HG02763 (cell line): Measurements from ENCODE around the gene C19orf85.

Source experiments
- ATAC-seq: cut with Tn5 transposase; IDR thresholded peaks from one replicate; pipeline ENCODE4 v1.9.1; 2021; ENCODE audit warnings: mild to moderate bottlenecking, moderate library complexity; ENCODE audit not compliant: unreplicated experiment

The C19orf85 gene

GRCh38 chr19:55478364-55478763 is 13.8 kb upstream of the C19orf85 start:
- no peak for ATAC-seq

- ATAC-seq: no peak
These were observed 13.4 kb upstream of the C19orf85 start for GRCh38 chr19:55477905-55478304.

- peak; percentile 94 for ATAC-seq
These were observed 11.7 kb upstream of the C19orf85 start, which contains the start of gene ZNF628 for GRCh38 chr19:55476100-55476775. ZNF628 (plus strand) TSS chr19:55476617; CDS start chr19:55479911, 3,294 bp downstream.

- no peak for ATAC-seq
These were observed 10.0 kb upstream of the C19orf85 start for GRCh38 chr19:55474269-55475265.

GRCh38 chr19:55473225-55474012 is 8.9 kb upstream of the C19orf85 start:
- ATAC-seq: no peak

- no peak for ATAC-seq
These were observed 7.9 kb upstream of the C19orf85 start for GRCh38 chr19:55472463-55472862.

- ATAC-seq: no peak
These were observed 6.7 kb upstream of the C19orf85 start for GRCh38 chr19:55471266-55471665.

- ATAC-seq: no peak
These were observed 3.5 kb upstream of the C19orf85 start for GRCh38 chr19:55468054-55468393.

GRCh38 chr19:55467236-55468053 is 2.9 kb upstream of the C19orf85 start:
- ATAC-seq: no peak

GRCh38 chr19:55466241-55466614 is 1.7 kb upstream of the C19orf85 start:
- no peak for ATAC-seq

GRCh38 chr19:55465460-55466240 is 1.1 kb upstream of the C19orf85 start:
- no peak for ATAC-seq

GRCh38 chr19:55464039-55464661 is 401 bp downstream of the C19orf85 start:
- ATAC-seq: no peak

GRCh38 chr19:55463583-55464031 is 944 bp downstream of the C19orf85 start:
- no peak for ATAC-seq

GRCh38 chr19:55462722-55463121 is 1.8 kb downstream of the C19orf85 start:
- no peak for ATAC-seq

- no peak for ATAC-seq
These were observed 2.5 kb downstream of the C19orf85 start for GRCh38 chr19:55461974-55462626.

- peak; percentile 95 for ATAC-seq
These were observed 3.1 kb downstream of the C19orf85 start, which contains the start of gene ISOC2 for GRCh38 chr19:55461259-55461973. ISOC2 (minus strand) TSS chr19:55461642; CDS start chr19:55456486, 5,156 bp downstream.

- ATAC-seq: no peak
These were observed 3.8 kb downstream of the C19orf85 start for GRCh38 chr19:55460670-55461258.
